ENCODE data around the gene C20orf144. TPM values are rescaled to one million over a fixed set of nuclear protein-coding genes. Genes with fewer than 3 reads are reported as not detected.
"Not testable (repeated sequence)": the region's sequence is repeated elsewhere in the genome, so short reads cannot be mapped to it uniquely, and the experiment has no call there.

The C20orf144 gene
- total RNA-seq, 1 donor from 2014 or later = 0.44 TPM

DNA sequence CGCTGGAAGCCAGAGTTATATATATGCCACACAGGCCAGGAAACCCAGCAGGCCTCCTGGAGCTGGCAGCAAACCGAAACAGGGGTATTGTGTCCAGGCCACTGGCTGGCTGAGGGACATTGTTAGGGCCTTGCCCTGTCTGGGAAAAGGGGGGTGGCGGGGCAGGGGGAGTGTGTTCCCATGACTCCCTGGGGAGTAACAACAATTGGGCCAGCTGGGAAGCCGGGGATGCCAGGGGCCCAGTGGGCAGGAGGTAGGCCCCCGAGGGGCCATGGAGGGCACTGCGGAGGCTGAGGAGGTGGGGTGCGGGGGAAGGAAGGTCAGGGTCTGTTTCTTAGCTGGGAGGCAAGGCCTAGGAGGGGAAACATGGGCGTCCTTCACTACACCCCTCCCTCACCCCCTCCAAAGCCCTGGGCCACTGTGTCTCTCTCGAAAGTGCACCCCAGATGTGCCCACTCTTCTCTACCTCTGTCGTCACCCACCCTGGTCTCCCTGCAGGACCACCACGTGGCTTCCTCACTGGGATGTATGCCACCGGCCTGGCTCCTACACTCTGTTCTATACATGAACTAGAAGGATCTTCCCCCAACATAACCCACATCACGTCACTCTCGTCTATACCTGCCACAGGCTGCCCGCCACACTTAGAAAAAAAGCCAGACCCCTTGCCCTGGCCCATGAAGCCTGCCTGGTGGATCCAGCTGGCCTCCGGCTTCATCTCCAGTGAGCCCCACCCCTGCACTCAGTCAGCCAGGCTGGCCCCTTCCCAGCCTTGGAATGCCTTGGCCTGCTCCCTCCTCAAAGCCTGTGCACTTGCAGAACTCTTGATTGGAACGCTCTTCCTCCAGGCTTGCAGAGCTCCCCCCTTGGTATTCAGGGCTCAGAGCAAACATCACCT, 31.9 kb downstream of the C20orf144 start:
- H3K4me3 Mint-ChIP-seq = peak overlapping the region; percentile 47
- TF ChIP-seq, protein P1, sequence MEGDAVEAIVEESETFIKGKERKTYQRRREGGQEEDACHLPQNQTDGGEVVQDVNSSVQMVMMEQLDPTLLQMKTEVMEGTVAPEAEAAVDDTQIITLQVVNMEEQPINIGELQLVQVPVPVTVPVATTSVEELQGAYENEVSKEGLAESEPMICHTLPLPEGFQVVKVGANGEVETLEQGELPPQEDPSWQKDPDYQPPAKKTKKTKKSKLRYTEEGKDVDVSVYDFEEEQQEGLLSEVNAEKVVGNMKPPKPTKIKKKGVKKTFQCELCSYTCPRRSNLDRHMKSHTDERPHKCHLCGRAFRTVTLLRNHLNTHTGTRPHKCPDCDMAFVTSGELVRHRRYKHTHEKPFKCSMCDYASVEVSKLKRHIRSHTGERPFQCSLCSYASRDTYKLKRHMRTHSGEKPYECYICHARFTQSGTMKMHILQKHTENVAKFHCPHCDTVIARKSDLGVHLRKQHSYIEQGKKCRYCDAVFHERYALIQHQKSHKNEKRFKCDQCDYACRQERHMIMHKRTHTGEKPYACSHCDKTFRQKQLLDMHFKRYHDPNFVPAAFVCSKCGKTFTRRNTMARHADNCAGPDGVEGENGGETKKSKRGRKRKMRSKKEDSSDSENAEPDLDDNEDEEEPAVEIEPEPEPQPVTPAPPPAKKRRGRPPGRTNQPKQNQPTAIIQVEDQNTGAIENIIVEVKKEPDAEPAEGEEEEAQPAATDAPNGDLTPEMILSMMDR (conservative IDR thresholded peaks at IDR 0.05) = no peak
- H3K27ac Mint-ChIP-seq (ENCODE audit: unreplicated experiment) = peak overlapping the region; percentile 83
- H3K9me3 Mint-ChIP-seq = peaks cover 2% of the 10 kb centered on the region
- H3K27me3 Mint-ChIP-seq (ENCODE audit: low read depth) = peaks cover 2% of the 10 kb centered on the region
- DNase-seq (ENCODE audit: low read depth, low spot score) = no peak
- H3K36me3 Mint-ChIP-seq (ENCODE audit: low read depth) = peaks cover 9% of the 10 kb centered on the region
- peaks cover 33% of the 10 kb centered on the region for H3K4me1 Mint-ChIP-seq

DNA sequence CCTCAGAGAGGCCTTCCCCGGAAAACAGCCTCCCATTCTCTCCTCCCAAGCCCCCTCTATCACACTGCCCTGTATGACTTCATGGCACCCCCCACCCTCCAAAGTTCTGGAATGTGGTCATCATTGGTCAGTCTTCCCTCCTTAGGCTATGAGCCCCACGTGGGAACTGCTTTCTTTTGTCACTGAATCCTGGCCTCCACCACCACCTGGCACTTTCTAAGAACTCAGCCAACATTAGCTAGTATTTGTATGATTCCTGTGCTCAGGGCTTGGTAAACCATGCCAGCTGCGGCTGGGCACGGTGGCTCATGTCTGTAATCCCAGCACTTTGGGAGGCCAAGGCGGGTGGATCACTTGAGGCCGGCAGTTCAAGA, 32.5 kb downstream of the C20orf144 start:
- Mint-ChIP-seq H3K36me3 (ENCODE audit: low read depth) (peaks cover 9% of the 10 kb centered on the region), H3K27ac (ENCODE audit: unreplicated experiment) (peak overlapping the region; percentile 83)
- TF ChIP-seq, protein P1 (conservative IDR thresholded peaks at IDR 0.05) = no peak

DNA sequence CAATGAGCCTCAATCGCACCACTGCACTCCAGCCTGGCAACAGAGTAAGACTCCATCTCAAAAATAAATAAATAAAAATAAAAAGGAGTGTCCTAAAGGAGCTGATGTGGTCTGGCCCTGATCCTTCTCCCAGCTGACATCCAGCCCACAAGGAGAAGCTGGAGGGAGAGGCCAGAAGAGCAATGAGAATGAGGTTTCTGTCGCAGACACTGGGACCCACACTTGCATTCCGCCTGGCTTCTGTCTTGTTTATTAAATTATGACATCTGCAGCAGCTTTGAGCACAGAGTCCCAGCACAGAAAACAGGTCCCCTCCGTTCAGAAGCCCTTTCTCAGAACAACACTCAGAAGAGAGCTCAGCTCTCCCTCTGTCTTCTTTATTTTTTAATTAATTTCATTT, 34.3 kb downstream of the C20orf144 start:
- no peaks in the 10 kb centered on the region for H3K27me3 Mint-ChIP-seq (ENCODE audit: low read depth)
- peaks cover 25% of the 10 kb centered on the region for H3K4me1 Mint-ChIP-seq
- H3K4me3 Mint-ChIP-seq = no peak overlapping the region
- peaks cover 9% of the 10 kb centered on the region for H3K36me3 Mint-ChIP-seq (ENCODE audit: low read depth)
- no peak overlapping the region for H3K27ac Mint-ChIP-seq (ENCODE audit: unreplicated experiment)
- TF ChIP-seq, protein P1 (conservative IDR thresholded peaks at IDR 0.05) = no peak
- DNase-seq (ENCODE audit: low read depth, low spot score) = no peak
- peaks cover 2% of the 10 kb centered on the region for H3K9me3 Mint-ChIP-seq

More for the DNA sequence above, 32.5 kb downstream of the C20orf144 start:
- H3K4me3 Mint-ChIP-seq = no peak overlapping the region
- no peaks in the 10 kb centered on the region for H3K27me3 Mint-ChIP-seq (ENCODE audit: low read depth)
- DNase-seq (ENCODE audit: low read depth, low spot score) = no peak
- H3K9me3 Mint-ChIP-seq = peaks cover 2% of the 10 kb centered on the region
- peaks cover 32% of the 10 kb centered on the region for H3K4me1 Mint-ChIP-seq

DNA sequence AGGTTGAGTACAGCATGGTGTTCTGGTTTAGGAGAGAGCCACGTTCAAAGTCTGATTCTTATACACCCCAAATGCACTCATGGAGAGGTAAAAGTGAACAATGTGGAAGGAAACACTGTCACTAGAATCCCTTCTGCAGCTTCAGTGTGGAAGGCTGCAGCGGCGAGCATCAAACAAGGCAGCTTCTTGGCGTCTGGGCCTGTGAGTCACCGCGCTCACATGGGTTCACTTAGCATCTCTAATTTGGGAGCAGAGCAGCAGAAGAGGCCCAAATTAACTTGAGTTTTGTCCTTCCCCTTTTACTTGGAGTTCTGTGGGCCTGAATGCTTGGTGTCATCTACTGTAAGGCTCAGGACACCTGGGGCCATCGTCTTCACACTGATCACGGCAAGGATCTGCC, 35.0 kb downstream of the C20orf144 start:
- TF ChIP-seq, protein P1 (conservative IDR thresholded peaks at IDR 0.05) = no peak
- H3K27me3 Mint-ChIP-seq (ENCODE audit: low read depth) = no peaks in the 10 kb centered on the region
- peaks cover 13% of the 10 kb centered on the region for H3K36me3 Mint-ChIP-seq (ENCODE audit: low read depth)
- peak overlapping the region; percentile 27 for H3K4me3 Mint-ChIP-seq
- peaks cover 5% of the 10 kb centered on the region for H3K9me3 Mint-ChIP-seq
- DNase-seq (ENCODE audit: low read depth, low spot score) = no peak
- H3K27ac Mint-ChIP-seq (ENCODE audit: unreplicated experiment) = no peak overlapping the region
- peaks cover 25% of the 10 kb centered on the region for H3K4me1 Mint-ChIP-seq

DNA sequence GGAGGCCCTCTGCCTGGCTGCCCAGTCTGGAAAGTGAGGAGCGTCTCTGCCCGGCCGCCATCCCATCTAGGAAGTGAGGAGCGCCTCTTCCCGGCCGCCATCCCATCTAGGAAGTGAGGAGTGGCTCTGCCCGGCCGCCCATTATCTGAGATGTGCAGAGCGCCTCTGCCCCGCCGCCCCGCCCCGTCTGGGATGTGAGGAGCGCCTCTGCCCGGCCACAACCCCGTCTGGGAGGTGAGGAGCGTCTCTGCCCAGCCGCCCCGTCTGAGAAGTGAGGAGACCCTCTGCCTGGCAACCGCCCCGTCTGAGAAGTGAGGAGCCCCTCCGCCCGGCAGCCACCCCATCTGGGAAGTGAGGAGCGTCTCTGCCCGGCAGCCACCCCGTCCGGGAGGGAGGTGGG, 36.8 kb downstream of the C20orf144 start:
- H3K4me1 Mint-ChIP-seq = peaks cover 15% of the 10 kb centered on the region
- peaks cover 13% of the 10 kb centered on the region for H3K36me3 Mint-ChIP-seq (ENCODE audit: low read depth)
- not testable (repeated sequence) for H3K27me3 Mint-ChIP-seq (ENCODE audit: low read depth); H3K4me3 Mint-ChIP-seq; H3K9me3 Mint-ChIP-seq; H3K27ac Mint-ChIP-seq (ENCODE audit: unreplicated experiment); DNase-seq (ENCODE audit: low read depth, low spot score)

DNA sequence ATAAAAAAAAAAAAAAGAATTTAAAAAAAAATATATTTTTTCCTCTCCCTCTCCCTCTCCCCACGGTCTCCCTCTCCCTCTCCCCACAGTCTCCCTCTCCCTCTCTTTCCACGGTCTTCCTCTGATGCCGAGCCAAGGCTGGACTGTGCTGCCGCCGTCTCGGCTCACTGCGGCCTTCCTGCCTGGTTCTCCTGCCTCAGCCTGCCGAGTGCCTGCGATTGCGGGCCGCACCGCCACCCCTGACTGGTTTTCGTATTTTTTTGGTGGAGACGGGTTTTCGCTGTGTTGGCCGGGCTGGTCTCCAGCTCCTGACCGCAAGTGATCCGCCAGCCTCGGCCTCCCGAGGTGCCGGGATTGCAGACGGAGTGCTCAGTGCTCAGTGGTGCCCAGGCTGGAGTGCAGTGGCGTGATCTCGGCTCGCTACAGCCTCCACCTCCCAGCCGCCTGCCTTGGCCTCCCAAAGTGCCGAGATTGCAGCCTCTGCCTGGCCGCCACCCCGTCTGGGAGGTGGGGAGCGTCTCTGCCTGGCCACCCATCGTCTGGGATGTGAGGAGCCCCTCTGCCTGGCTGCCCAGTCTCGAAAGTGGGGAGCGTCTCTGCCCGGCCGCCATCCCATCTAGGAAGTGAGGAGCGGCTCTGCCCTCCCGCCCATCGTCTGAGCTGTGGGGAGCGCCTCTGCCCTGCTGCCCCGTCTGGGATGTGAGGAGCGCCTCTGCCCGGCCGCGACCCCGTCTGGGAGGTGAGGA, 38.7 kb downstream of the C20orf144 start:
- not testable (repeated sequence) for H3K4me3 Mint-ChIP-seq; H3K9me3 Mint-ChIP-seq; DNase-seq (ENCODE audit: low read depth, low spot score); H3K27ac Mint-ChIP-seq (ENCODE audit: unreplicated experiment); H3K4me1 Mint-ChIP-seq; H3K27me3 Mint-ChIP-seq (ENCODE audit: low read depth)
- H3K36me3 Mint-ChIP-seq (ENCODE audit: low read depth) = peaks cover 13% of the 10 kb centered on the region

Measured in neural crest cell (in vitro differentiated cells).